GM19328 (cell line): ENCODE measurements around the gene LSM14A.

Experiments used
- ATAC-seq: cut with Tn5 transposase; IDR thresholded peaks from one replicate; pipeline ENCODE4 v1.9.1; 2021; ENCODE audit warnings: mild to moderate bottlenecking, moderate library complexity; ENCODE audit not compliant: unreplicated experiment

Gene LSM14A

GRCh38 chr19:34278783-34279182 is 106.5 kb downstream of the LSM14A start:
- ATAC-seq = no peak
